SK-N-MC (cell line): ENCODE results near the gene LHX1.

ENCODE experiments used
- EZH2 ChIP-seq: fragments of 200-600 bp; sonication (generic); IDR thresholded peaks from one replicate; pipeline ENCODE4 v1.6.1; 2017; ENCODE audit warnings: antibody characterized with exemption
- POLR2AphosphoS5 ChIP-seq: IDR thresholded peaks from 2 replicates; pipeline ENCODE4 v1.6.1; 2012; ENCODE audit warnings: mild to moderate bottlenecking, low read depth, low read length, borderline replicate concordance

DNA sequence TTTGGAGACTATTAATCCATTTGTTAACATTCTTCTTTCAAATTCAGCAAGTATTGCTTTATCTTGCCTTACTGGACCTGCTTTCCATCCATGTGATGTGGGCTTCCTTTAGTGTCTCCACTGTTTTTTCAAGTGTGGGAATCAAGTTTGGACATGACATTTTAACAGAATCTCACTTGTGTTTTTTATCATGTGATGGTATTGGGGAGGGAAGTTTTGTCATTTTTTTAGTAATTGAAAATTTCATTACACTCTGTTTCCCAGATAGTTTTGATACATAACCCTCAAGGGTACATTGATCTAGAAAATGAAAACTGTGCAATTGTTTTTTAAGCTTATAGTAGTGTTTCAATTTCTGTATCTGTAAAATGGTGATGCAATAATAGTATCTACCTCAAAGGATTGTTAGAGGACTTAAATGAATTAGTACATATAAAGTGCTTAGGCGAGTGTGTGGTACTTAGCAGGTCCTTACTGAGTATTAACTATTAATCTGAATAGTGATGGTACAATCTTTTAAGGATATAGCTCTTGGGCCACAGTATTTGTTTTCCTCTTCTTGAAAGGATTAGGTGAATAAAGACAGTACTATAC, 38.7 kb downstream of the LHX1 start:
- TF ChIP-seq POLR2AphosphoS5 = no peak
- TF ChIP-seq EZH2 = no peak
